NT2/D1 (cell line): Measurements from ENCODE around the gene EPHA6.

Experiments
- DNase-seq: peaks from one replicate; pipeline ENCODE4 v3.0.0-alpha.2; 2011; ENCODE audit warnings: low read depth, low spot score
- H3K27me3 ChIP-seq: 2 replicates; pipeline ENCODE4 v1.6.0; 2011; ENCODE audit warnings: mild to moderate bottlenecking; ENCODE audit not compliant: insufficient read length, insufficient read depth
- H3K36me3 ChIP-seq: 2 replicates; pipeline ENCODE4 v1.6.1; 2011; ENCODE audit warnings: mild to moderate bottlenecking, low read length, mixed read lengths; ENCODE audit not compliant: insufficient read depth, insufficient read length
- H3K4me1 ChIP-seq: 2 replicates; pipeline ENCODE4 v1.5.1; 2011; ENCODE audit not compliant: insufficient read depth, insufficient read length
- H3K4me3 ChIP-seq: 2 replicates; pipeline ENCODE4 v1.5.1; 2011; ENCODE audit warnings: low read depth; ENCODE audit not compliant: insufficient read length
- H3K9ac ChIP-seq: 2 replicates; pipeline ENCODE4 v1.6.0; 2011; ENCODE audit warnings: low read depth; ENCODE audit not compliant: insufficient read length
- H3K9me3 ChIP-seq: 2 replicates; pipeline ENCODE4 v1.5.1; 2011; ENCODE audit warnings: mild to moderate bottlenecking, low read length; ENCODE audit not compliant: insufficient read depth
- SUZ12 ChIP-seq: IDR thresholded peaks from 2 replicates; pipeline ENCODE4 v1.6.1; 2011; ENCODE audit not compliant: insufficient read length, insufficient read depth; ENCODE audit errors: extremely low read depth
- YY1 ChIP-seq: IDR thresholded peaks from 2 replicates; pipeline ENCODE4 v1.6.1; 2011; ENCODE audit not compliant: insufficient read length, insufficient read depth
- ZNF274 ChIP-seq: IDR thresholded peaks from 2 replicates; pipeline ENCODE4 v1.6.1; 2011; ENCODE audit warnings: mild to moderate bottlenecking, low read depth, low read length

The EPHA6 gene

GRCh38 chr3:97763586-97764406, 949.4 kb downstream of the EPHA6 start:
- H3K4me1 ChIP-seq, result no peaks in the 10 kb centered on the region
- H3K4me3 ChIP-seq, result peak overlapping the region; percentile 80
- H3K9me3 ChIP-seq, result no peaks in the 10 kb centered on the region
- H3K27me3 ChIP-seq, result no peaks in the 10 kb centered on the region
- peaks cover 10% of the 10 kb centered on the region for H3K36me3 ChIP-seq
- H3K9ac ChIP-seq, result peak overlapping the region; percentile 76
- DNase-seq, result no peak
- TF ChIP-seq ZNF274 (no peak), SUZ12 (no peak), YY1 (no peak)

- no peaks in the 10 kb centered on the region for H3K9me3 ChIP-seq
- no peaks in the 10 kb centered on the region for H3K4me1 ChIP-seq
- peaks cover 17% of the 10 kb centered on the region for H3K36me3 ChIP-seq
- H3K9ac ChIP-seq, result peak within 1 kb of the TSS; percentile 76
- H3K4me3 ChIP-seq, result peak within 1 kb of the TSS; percentile 80
- H3K27me3 ChIP-seq, result no peaks in the 10 kb centered on the region
- TF ChIP-seq YY1 (no peak), SUZ12 (no peak), ZNF274 (no peak)
- DNase-seq, result peak; percentile 68
Measured at GRCh38 chr3:97764407-97765238, 950.2 kb downstream of the EPHA6 start, which contains the start of gene ARL6. TSS of gene ARL6 (plus strand) at chr3:97764758. CDS start at chr3:97768108, 3,350 bp downstream.

- H3K27me3 ChIP-seq, result no peaks in the 10 kb centered on the region
- no peaks in the 10 kb centered on the region for H3K4me1 ChIP-seq
- H3K9me3 ChIP-seq, result no peaks in the 10 kb centered on the region
- no peak for TF ChIP-seq YY1
- TF ChIP-seq ZNF274, result no peak
- no peak for TF ChIP-seq SUZ12
- peak overlapping the region; percentile 80 for H3K4me3 ChIP-seq
- DNase-seq, result no peak
- peaks cover 17% of the 10 kb centered on the region for H3K36me3 ChIP-seq
- peak overlapping the region; percentile 76 for H3K9ac ChIP-seq
Measured at GRCh38 chr3:97765336-97765735, 950.9 kb downstream of the EPHA6 start.

GRCh38 chr3:97772926-97773325, 958.5 kb downstream of the EPHA6 start:
- H3K9me3 ChIP-seq, result no peaks in the 10 kb centered on the region
- H3K4me3 ChIP-seq, result no peak overlapping the region
- H3K9ac ChIP-seq, result no peak overlapping the region
- DNase-seq, result no peak
- peaks cover 14% of the 10 kb centered on the region for H3K36me3 ChIP-seq
- no peaks in the 10 kb centered on the region for H3K27me3 ChIP-seq
- no peaks in the 10 kb centered on the region for H3K4me1 ChIP-seq
- no peak for TF ChIP-seq ZNF274

- H3K4me1 ChIP-seq, result no peaks in the 10 kb centered on the region
- H3K36me3 ChIP-seq, result peaks cover under 1% of the 10 kb centered on the region
- TF ChIP-seq SUZ12, result no peak
- no peak for TF ChIP-seq ZNF274
- TF ChIP-seq YY1, result no peak
Measured at GRCh38 chr3:97778152-97778551, 963.8 kb downstream of the EPHA6 start.

GRCh38 chr3:97793420-97794019, 979.1 kb downstream of the EPHA6 start:
- DNase-seq, result peak; percentile 13
- no peaks in the 10 kb centered on the region for H3K9me3 ChIP-seq
- H3K4me3 ChIP-seq, result no peak overlapping the region
- no peaks in the 10 kb centered on the region for H3K27me3 ChIP-seq
- H3K36me3 ChIP-seq, result no peaks in the 10 kb centered on the region
- TF ChIP-seq SUZ12, result no peak
- TF ChIP-seq YY1, result no peak
- TF ChIP-seq ZNF274, result no peak
- H3K4me1 ChIP-seq, result no peaks in the 10 kb centered on the region
- no peak overlapping the region for H3K9ac ChIP-seq

More at GRCh38 chr3:97778152-97778551, 963.8 kb downstream of the EPHA6 start:
- Histone ChIP-seq H3K9me3 (no peaks in the 10 kb centered on the region), H3K27me3 (no peaks in the 10 kb centered on the region), H3K4me3 (no peak overlapping the region), H3K9ac (no peak overlapping the region)
- DNase-seq, result no peak

- Histone ChIP-seq H3K27me3 (no peaks in the 10 kb centered on the region), H3K9me3 (no peaks in the 10 kb centered on the region), H3K4me1 (no peaks in the 10 kb centered on the region), H3K9ac (no peak overlapping the region), H3K4me3 (no peak overlapping the region), H3K36me3 (peaks cover 5% of the 10 kb centered on the region)
- TF ChIP-seq ZNF274, result no peak
- no peak for TF ChIP-seq SUZ12
- TF ChIP-seq YY1, result no peak
- no peak for DNase-seq
Measured at GRCh38 chr3:97795951-97796350, 981.6 kb downstream of the EPHA6 start.
